EH (cell line): ENCODE measurements around the gene TRAPPC13.
"Not testable (repeated sequence)": the region's sequence is repeated elsewhere in the genome, so short reads cannot be mapped to it uniquely, and the experiment has no call there.

Experiments used
- DNase-seq: peaks from one replicate; pipeline ENCODE4 v3.0.0-alpha.2; 2015; ENCODE audit warnings: low read depth

The TRAPPC13 gene

DNA sequence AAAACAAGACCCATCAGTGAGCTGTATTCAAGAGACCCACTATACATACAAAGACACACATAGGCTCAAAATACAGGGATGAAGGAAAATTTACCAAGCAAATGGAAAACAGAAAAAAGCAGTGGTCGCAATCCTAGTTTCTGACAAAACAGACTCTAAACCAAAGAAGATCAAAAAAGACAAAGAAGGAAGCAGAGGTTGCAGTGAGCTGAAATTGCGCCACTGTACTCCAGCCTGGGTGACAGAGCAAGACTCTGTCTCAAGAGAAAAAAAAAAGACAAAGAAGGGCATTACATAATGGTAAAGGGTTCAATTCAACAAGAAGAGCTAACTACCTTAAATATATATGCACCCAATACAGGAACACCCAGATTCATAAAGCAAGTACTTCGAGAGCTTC, 51.2 kb downstream of the TRAPPC13 start:
- DNase-seq = not testable (repeated sequence)

DNA sequence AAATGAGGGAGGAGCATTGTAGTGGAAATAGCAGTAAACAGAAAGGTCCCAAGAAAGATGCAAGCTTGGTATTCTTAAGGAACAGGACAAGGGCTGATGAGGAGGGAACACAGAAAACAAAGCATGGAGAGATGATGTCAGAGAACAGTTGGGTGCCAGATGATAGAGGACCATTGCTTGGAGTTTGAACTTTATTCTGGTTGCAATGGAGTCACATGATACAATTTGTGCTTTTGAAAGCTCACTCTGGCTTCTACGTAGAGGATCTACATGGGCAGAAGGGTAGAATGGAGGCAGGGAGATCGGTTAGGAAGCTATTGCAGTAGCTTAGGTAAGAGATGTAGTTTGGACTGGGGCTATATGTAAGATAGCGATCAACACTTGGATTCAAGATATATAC, 57.3 kb downstream of the TRAPPC13 start:
- DNase-seq = no peak

DNA sequence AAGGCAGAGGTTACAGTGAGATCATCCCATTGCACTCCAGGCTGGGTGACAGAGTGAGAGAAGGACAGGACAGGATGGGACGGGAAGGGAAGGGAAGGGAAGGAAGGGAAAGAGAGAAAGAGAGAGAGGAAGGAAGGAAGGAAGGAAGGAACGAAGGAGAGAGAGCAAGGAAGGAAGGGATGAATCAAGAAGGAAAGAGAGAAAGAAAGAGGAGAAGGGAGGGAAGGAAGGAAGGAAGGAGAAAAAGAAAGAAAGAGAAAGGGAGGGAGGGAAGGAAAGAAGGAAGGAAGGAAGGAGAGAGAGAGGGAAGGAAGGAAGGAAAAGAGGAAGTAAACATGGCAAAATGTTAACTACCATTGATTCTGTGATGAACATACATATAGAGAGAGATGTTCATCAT, 68.3 kb downstream of the TRAPPC13 start:
- DNase-seq = no peak

DNA sequence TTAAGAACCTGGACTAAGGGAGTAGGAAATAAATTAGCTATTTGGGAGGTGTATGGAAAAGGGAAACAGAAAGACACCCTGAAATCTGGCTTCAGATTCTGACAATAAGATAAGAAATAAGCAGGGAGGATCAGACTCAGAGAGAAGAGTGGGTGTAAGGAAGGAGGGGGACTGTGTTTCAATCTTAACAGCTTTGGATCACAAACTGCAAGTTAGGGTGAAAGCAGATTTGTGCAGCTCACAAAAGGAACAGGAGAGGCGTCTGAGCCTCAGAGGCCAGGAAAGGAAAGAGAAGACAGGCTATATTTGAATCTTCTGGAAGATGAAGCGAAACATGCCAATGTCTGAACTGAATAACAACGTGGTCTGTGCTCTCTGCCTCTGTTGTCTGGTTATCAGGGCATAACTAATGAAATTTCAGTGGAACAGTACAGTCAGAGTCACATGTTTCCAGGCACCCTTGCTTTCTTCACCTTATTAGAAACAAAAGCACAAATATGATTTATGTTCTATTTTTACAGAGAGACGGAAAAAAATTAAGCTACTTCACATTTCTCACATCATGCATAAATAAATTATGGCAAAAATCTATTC, 70.4 kb downstream of the TRAPPC13 start:
- DNase-seq = no peak

DNA sequence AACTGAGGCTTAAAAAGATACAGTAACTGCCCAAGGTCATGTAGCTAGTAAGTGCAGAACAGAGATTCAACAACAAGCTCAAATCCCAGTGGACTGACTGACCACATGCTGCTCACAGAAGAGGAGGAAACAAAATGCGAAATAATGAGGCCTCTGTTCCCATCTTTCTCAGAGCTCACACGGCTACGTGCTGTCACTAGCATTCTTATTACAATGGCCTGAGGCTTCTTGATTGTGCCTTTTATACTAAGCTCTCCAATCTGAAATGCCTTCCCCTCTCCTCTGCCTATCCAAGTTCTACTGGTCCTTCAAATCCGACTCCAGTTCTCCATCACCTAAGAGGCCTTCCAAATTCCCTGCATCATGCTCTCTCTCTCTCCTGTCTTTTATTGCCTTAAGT, 71.1 kb downstream of the TRAPPC13 start:
- no peak for DNase-seq

DNA sequence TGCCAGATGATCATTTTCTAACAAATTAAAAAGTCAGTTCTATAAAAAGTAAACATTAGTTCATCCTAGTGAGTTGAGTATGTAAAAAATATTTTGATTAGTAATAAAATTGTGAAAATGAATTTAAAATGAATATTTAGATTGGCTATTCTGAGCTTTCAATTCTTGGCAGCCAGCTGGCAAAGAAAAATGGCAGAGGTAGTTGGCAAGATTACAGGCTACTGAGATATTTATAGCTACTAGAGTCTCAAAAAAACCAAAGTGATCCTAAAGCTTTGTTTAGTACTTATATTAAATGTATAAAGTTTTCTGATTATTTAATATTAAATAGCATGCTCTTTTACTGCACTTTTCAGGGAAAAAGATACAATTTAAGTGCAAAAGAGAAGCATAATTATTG, 72.1 kb downstream of the TRAPPC13 start:
- peak; percentile 21 for DNase-seq

DNA sequence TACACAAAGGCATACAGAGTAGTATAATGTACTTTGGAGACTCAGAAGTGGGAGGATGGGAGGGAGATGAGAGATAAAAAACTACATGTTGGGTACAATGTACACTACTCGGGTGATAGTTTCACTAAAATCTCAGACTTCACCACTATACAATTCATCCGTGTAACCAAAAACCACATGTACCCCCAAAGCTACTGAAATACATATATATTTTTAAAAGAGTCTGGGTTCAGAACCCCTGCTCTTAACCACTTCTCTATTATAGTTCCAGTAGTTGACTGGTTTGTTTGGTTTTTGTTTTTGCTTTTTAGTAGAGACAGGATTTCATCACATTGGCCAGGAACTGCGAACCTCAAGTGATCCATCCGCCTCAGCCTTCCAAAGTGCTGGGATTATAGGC, 74.5 kb downstream of the TRAPPC13 start:
- DNase-seq = no peak

DNA sequence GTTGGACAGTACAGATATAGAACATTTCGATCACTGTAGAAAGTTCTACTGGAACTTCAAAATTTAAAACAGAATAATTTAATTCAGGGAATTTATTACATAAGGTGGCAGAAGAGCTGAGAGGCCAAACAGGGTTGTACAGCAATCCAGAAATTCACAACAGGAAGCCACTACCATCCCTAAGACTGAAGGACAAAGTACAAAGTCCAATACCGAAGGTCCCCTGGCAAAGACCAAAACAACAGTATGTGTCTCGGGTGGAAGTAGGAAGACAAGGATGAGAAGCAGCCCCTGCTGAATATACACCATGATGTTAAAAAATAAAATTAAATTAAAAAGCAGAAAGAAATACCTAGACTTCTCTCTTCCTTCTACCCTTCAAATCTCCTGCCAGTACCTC, 77.2 kb downstream of the TRAPPC13 start:
- DNase-seq = no peak

DNA sequence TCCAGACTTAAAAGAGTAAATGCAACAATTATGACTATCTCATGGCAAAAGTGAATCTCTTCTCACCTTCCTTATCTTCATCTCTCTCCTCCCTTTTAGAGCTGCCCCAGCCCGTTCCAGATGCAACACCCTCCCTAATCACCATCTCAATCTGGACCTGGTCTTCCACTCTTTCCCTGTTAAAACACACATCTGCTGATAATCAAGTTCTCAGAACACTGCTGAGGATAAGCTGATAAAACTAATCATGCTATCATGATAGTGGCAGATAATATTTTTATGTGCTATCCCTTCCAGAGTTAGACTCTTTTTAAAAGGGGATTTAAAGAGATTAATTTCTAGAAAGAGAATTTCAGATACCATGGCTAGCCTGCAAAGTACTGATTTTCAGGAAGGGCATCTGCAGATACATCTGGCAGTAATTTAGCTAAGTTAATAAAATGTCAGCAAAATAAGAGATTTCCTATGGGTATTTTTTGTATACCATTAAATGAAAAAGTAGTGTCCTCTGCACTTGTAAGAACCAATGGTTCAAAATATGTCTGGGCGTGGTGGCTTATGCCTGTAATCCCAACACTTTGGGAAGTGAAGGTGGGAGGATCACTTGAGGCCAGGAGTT, 79.9 kb downstream of the TRAPPC13 start:
- no peak for DNase-seq

DNA sequence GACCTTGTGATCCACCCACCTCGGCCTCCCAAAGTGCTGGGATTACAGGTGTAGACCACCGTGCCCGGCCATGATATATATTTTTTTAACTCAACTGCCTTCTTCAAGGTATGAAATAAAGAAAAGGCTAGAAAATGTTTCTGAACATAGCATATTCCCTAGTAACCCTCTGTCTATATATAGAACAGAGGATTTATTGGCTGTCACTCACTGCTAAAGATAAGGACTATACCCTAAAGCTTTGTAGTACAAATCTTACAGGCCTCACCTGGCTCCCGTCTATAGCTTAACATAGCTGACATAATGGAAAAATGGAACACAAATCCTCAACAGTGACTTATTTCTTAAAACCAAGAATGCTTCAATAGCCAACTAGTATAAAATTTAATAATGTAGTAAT, 82.8 kb downstream of the TRAPPC13 start:
- no peak for DNase-seq

DNA sequence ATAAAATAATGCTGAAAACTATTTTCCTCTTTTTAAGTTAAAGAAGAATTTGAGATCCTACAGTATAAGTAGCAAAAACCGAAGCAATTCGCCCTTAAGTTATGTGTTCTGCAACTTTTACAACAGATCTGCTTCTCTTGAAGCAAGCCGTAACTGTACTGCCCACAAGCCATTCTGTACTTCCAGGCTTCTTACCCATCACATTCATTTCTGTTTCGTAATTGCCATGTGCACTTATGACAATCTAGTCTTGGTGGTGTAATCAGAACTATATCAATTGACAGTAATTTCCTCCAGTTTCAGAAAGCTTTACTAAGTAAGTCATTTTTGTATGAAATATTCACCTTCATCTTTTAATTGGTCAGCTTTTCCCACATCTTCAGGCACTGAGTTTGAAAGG, 83.3 kb downstream of the TRAPPC13 start:
- no peak for DNase-seq
